Hindlimb muscle (tissue), 1 donor: ENCODE results near the gene SUMF2. TPM values are rescaled to one million over a fixed set of nuclear protein-coding genes. Genes with fewer than 3 reads are reported as not detected.
"Not testable (repeated sequence)": the region's sequence is repeated elsewhere in the genome, so short reads cannot be mapped to it uniquely, and the experiment has no call there.

Experiments
- DNase-seq: peaks from one replicate; pipeline ENCODE4 v3.0.0-alpha.2; 2013
- polyA plus RNA-seq: library from polyadenylated mRNA; unstranded; fragments of 120-200 nt; gene quantifications from one replicate; pipeline ENCODE4 v1.2.1, GENCODE V29; 2013; ENCODE audit not compliant: insufficient read length

SUMF2 gene
- 60.2 TPM for polyA plus RNA-seq

- DNase-seq = peak; percentile 95
These were observed at the start of gene SUMF2 for GRCh38 chr7:56063882-56064625. Gene SUMF2 (plus strand): TSS chr7:56064286. CDS start chr7:56064312, 26 bp downstream.

GRCh38 chr7:56017015-56017414, 47.1 kb upstream of the SUMF2 start:
- not testable (repeated sequence) for DNase-seq

- no peak for DNase-seq
These were observed 44.6 kb upstream of the SUMF2 start for GRCh38 chr7:56019501-56019900.

GRCh38 chr7:56023500-56023899, 40.6 kb upstream of the SUMF2 start:
- DNase-seq = no peak

- no peak for DNase-seq
These were observed 37.5 kb upstream of the SUMF2 start for GRCh38 chr7:56026538-56026937.

GRCh38 chr7:56028942-56029630, 35.0 kb upstream of the SUMF2 start:
- no peak for DNase-seq

GRCh38 chr7:56030340-56030739, 33.7 kb upstream of the SUMF2 start:
- no peak for DNase-seq

GRCh38 chr7:56031556-56031955, 32.5 kb upstream of the SUMF2 start:
- not testable (repeated sequence) for DNase-seq

- DNase-seq = not testable (repeated sequence)
These were observed 31.5 kb upstream of the SUMF2 start for GRCh38 chr7:56032578-56032977.

- peak; percentile 57 for DNase-seq
These were observed 30.2 kb upstream of the SUMF2 start for GRCh38 chr7:56033671-56034432.

- DNase-seq = no peak
These were observed 23.4 kb upstream of the SUMF2 start for GRCh38 chr7:56040730-56041129.

- DNase-seq = not testable (repeated sequence)
These were observed 18.3 kb upstream of the SUMF2 start for GRCh38 chr7:56045758-56046157.

GRCh38 chr7:56046721-56047445, 17.2 kb upstream of the SUMF2 start:
- no peak for DNase-seq

- not testable (repeated sequence) for DNase-seq
These were observed 16.5 kb upstream of the SUMF2 start for GRCh38 chr7:56047446-56048116.

GRCh38 chr7:56048245-56048644, 15.8 kb upstream of the SUMF2 start:
- no peak for DNase-seq

GRCh38 chr7:56048763-56049162, 15.3 kb upstream of the SUMF2 start:
- DNase-seq = not testable (repeated sequence)

- DNase-seq = no peak
These were observed 13.1 kb upstream of the SUMF2 start for GRCh38 chr7:56051053-56051338.

- DNase-seq = peak; percentile 99
These were observed 12.5 kb upstream of the SUMF2 start, which contains the start of the genes CCT6A and PSPH for GRCh38 chr7:56051339-56052191. Gene CCT6A (plus strand): TSS chr7:56051765. CDS start chr7:56051849, 84 bp downstream. Gene PSPH (minus strand): TSS chr7:56051444. CDS start chr7:56021212, 30,232 bp downstream.

- DNase-seq = no peak
These were observed 10.7 kb upstream of the SUMF2 start for GRCh38 chr7:56053379-56053778.

GRCh38 chr7:56053993-56054392, 10.1 kb upstream of the SUMF2 start:
- no peak for DNase-seq

GRCh38 chr7:56062382-56062781, 1.7 kb upstream of the SUMF2 start:
- DNase-seq = no peak
